DOHH2 (cell line): ENCODE measurements around the gene PRPF38B.

Experiments
- H3F3A ChIP-seq: fragments of 200-600 bp; sonication (generic), shearing (Covaris generic); 2 replicates; pipeline ENCODE4 v1.6.0; 2016; ENCODE audit warnings: antibody characterized with exemption, mild to moderate bottlenecking; ENCODE audit not compliant: control insufficient read depth, insufficient read depth
- H3K27ac ChIP-seq: fragments of 200-600 bp; sonication (generic); 2 replicates; pipeline ENCODE4 v1.5.1; 2014; ENCODE audit warnings: low read depth, mild to moderate bottlenecking, low read length, moderate library complexity
- H3K27me3 ChIP-seq: fragments of 200-600 bp; sonication (generic); 2 replicates; pipeline ENCODE4 v1.6.1; 2014; ENCODE audit warnings: mild to moderate bottlenecking, low read length, mixed read lengths; ENCODE audit not compliant: control insufficient read depth
- H3K36me3 ChIP-seq: fragments of 200-600 bp; sonication (generic); 2 replicates; pipeline ENCODE4 v1.6.1; 2014; ENCODE audit warnings: mild to moderate bottlenecking, low read length, moderate library complexity, mixed read lengths; ENCODE audit not compliant: control insufficient read depth
- H3K4me1 ChIP-seq: fragments of 200-600 bp; sonication (generic); 2 replicates; pipeline ENCODE4 v1.6.1; 2014; ENCODE audit warnings: mild to moderate bottlenecking, low read length, mixed read lengths; ENCODE audit not compliant: control insufficient read depth
- H3K4me2 ChIP-seq: fragments of 200-600 bp; sonication (generic); 2 replicates; pipeline ENCODE4 v1.6.0; 2014; ENCODE audit warnings: mild to moderate bottlenecking, low read length, moderate library complexity
- H3K4me3 ChIP-seq: fragments of 200-600 bp; sonication (generic); 2 replicates; pipeline ENCODE4 v1.5.1; 2014; ENCODE audit warnings: mild to moderate bottlenecking, low read length, mixed read lengths
- H3K79me2 ChIP-seq: fragments of 200-600 bp; sonication (generic); 2 replicates; pipeline ENCODE4 v1.6.1; 2014; ENCODE audit warnings: mild to moderate bottlenecking, low read length, mixed read lengths; ENCODE audit not compliant: control insufficient read depth
- H3K9me2 ChIP-seq: fragments of 200-600 bp; sonication (generic); replicated peaks from 2 replicates; pipeline ENCODE4 v1.6.1; 2014; ENCODE audit warnings: mild to moderate bottlenecking, low read length, mixed read lengths; ENCODE audit not compliant: control insufficient read depth
- H3K9me3 ChIP-seq: fragments of 200-600 bp; sonication (generic); 2 replicates; pipeline ENCODE4 v1.6.1; 2014; ENCODE audit warnings: antibody characterized with exemption, low read length, mixed read lengths; ENCODE audit not compliant: control insufficient read depth, insufficient read depth
- H4K20me1 ChIP-seq: fragments of 200-600 bp; sonication (generic); 2 replicates; pipeline ENCODE4 v1.6.0; 2014; ENCODE audit warnings: low read depth, mild to moderate bottlenecking, antibody characterized with exemption, low read length, moderate library complexity; ENCODE audit not compliant: control insufficient read depth, insufficient read depth
- EZH2phosphoT487 ChIP-seq: fragments of 200-600 bp; sonication (generic); IDR thresholded peaks from 2 replicates; pipeline ENCODE4 v1.6.1; 2017; ENCODE audit warnings: borderline replicate concordance, mild to moderate bottlenecking, antibody characterized with exemption, low read length, moderate library complexity, mixed read lengths
- TF ChIP-seq, protein P1 (sequence below): fragments of 200-600 bp; sonication (generic); IDR thresholded peaks from one replicate; pipeline ENCODE4 v1.5.1; 2014; ENCODE audit warnings: antibody characterized with exemption, mild to moderate bottlenecking, low read depth, low read length; ENCODE audit not compliant: poor library complexity, severe bottlenecking

Gene PRPF38B

DNA sequence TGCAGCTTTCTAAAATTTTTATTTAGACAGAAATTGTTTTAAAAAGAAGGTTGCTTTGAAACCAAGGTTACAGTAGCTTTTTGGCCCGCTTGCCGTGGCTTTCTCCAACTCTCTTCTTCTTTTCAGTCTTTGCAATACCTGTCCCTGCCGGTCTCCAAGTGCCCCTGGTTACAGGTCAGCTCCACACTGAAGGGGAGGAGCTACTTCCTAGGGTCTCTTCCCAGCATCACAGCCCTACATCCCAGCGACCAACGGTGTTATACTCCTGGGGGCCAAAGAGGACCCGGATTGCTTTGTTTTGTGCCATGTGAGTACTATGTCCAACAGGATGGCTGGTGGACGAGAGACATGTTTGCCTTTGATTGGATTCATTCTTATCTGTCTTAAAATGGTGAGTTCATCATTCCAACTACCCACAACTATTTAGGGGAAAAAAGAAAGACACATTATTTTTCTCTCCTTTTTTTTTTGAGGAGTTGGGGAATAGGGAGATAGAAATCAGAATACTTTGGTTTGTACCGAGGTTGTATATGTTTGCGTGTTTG, 20.6 kb downstream of the PRPF38B start, which contains the start of gene FNDC7:
Gene FNDC7, plus strand, starts transcription at position 303 of the 545 bp plus-strand sequence. Its CDS starts 26 bp downstream, at position 329.
- TF ChIP-seq, protein P1, sequence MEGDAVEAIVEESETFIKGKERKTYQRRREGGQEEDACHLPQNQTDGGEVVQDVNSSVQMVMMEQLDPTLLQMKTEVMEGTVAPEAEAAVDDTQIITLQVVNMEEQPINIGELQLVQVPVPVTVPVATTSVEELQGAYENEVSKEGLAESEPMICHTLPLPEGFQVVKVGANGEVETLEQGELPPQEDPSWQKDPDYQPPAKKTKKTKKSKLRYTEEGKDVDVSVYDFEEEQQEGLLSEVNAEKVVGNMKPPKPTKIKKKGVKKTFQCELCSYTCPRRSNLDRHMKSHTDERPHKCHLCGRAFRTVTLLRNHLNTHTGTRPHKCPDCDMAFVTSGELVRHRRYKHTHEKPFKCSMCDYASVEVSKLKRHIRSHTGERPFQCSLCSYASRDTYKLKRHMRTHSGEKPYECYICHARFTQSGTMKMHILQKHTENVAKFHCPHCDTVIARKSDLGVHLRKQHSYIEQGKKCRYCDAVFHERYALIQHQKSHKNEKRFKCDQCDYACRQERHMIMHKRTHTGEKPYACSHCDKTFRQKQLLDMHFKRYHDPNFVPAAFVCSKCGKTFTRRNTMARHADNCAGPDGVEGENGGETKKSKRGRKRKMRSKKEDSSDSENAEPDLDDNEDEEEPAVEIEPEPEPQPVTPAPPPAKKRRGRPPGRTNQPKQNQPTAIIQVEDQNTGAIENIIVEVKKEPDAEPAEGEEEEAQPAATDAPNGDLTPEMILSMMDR: no peak
- TF ChIP-seq EZH2phosphoT487: no peak
- no peaks in the 10 kb centered on the region for H3K4me1 ChIP-seq
- H3F3A ChIP-seq: no peaks in the 10 kb centered on the region; the same call in 1 of the 2 replicates
- H3K4me3 ChIP-seq: no peak within 1 kb of the TSS
- H3K27me3 ChIP-seq: peaks cover 10% of the 10 kb centered on the region; the same call in 1 of the 2 replicates
- H3K9me3 ChIP-seq: no peaks in the 10 kb centered on the region
- no peaks in the 10 kb centered on the region for H3K9me2 ChIP-seq
- H3K4me2 ChIP-seq: no peak within 1 kb of the TSS
- no peak within 1 kb of the TSS for H3K27ac ChIP-seq
- no peaks in the 10 kb centered on the region for H3K36me3 ChIP-seq
- no peaks in the 10 kb centered on the region for H3K79me2 ChIP-seq
- H4K20me1 ChIP-seq: no peaks in the 10 kb centered on the region

GRCh38 chr1:108715932-108716331, 23.8 kb downstream of the PRPF38B start:
- Histone ChIP-seq H3K4me3 (no peak overlapping the region), H3K9me2 (no peaks in the 10 kb centered on the region), H3K36me3 (no peaks in the 10 kb centered on the region), H3K79me2 (no peaks in the 10 kb centered on the region), H4K20me1 (no peaks in the 10 kb centered on the region), H3K27me3 (peaks cover 14% of the 10 kb centered on the region; the same call in 1 of the 2 replicates), H3K27ac (no peak overlapping the region), H3K9me3 (no peaks in the 10 kb centered on the region), H3K4me1 (no peaks in the 10 kb centered on the region), H3K4me2 (no peak overlapping the region), H3F3A (no peaks in the 10 kb centered on the region; the same call in 1 of the 2 replicates)
- TF ChIP-seq, protein P1: no peak
- no peak for TF ChIP-seq EZH2phosphoT487

DNA sequence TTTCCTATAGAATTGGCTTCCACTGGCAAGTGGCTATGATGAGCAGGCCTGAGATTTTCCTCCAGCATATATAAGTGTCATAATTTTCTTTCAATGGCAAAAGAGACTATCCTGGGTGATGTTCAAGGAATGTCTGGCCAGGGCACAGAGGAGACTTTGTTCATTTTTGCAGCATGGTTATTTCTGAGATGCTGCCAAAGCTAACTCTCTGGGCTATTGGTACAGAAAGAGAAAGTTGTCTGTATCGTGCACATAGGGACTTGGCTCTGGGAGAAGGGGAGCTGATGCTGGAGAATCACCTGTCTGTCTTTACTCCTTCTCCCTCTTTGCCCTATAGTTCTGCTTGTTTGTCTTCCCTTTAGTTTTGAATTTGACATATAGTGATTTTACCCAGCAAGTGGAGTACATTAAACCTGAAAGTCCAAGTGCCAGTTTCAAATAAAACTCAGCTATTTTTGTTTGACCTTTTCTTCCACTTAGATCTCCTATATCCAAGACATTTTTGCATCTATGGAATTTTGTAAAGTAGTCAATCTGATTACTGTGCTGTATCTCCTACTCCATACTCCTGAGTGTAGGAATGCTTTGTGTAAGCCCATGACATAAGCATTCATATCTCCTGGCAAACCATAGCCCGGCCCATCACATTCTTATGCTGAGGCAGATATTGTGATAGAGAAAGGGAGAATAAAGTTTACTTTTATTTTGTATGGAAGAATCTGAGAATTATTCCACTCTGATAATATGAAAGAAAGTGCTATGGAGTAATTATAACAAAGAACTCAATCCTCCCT, 24.5 kb downstream of the PRPF38B start:
- H3K27ac ChIP-seq: no peak overlapping the region
- no peak overlapping the region for H3K4me2 ChIP-seq
- no peaks in the 10 kb centered on the region for H3K79me2 ChIP-seq
- H3K4me1 ChIP-seq: no peaks in the 10 kb centered on the region
- peaks cover 12% of the 10 kb centered on the region; the same call in 1 of the 2 replicates for H3K27me3 ChIP-seq
- H3F3A ChIP-seq: no peaks in the 10 kb centered on the region; the same call in 1 of the 2 replicates
- no peak overlapping the region for H3K4me3 ChIP-seq
- no peaks in the 10 kb centered on the region for H3K9me2 ChIP-seq
- no peaks in the 10 kb centered on the region for H3K9me3 ChIP-seq
- TF ChIP-seq, protein P1: no peak
- TF ChIP-seq EZH2phosphoT487: no peak
- H4K20me1 ChIP-seq: no peaks in the 10 kb centered on the region
- no peaks in the 10 kb centered on the region for H3K36me3 ChIP-seq
